HepG2 (cell line): ENCODE measurements around the gene C1orf50. TPM values are rescaled to one million over a fixed set of nuclear protein-coding genes. Genes with fewer than 3 reads are reported as not detected.
A peak's percentile ranks its signal among the peaks of the same experiment; 100 is the strongest.

Source experiments
- AHR ChIP-seq: IDR thresholded peaks from 2 replicates; pipeline ENCODE4 v1.6.1; 2018; ENCODE audit warnings: missing genetic modification reagents, missing compliant biosample characterization
- FOXM1 ChIP-seq: sonication (generic); formaldehyde crosslinking; IDR thresholded peaks from 2 replicates; pipeline ENCODE4 v1.5.0; 2020; ENCODE audit warnings: missing genetic modification reagents
- FOXO4 ChIP-seq: sonication (generic); formaldehyde crosslinking; conservative IDR thresholded peaks from 2 replicates; pipeline ENCODE4 v1.8.1; 2023; ENCODE audit warnings: missing genetic modification reagents
- HDAC1 ChIP-seq: sonication (generic); formaldehyde crosslinking; IDR thresholded peaks from 2 replicates; pipeline ENCODE4 v1.5.1; 2020; ENCODE audit warnings: mild to moderate bottlenecking, missing genetic modification reagents
- HMG20B ChIP-seq: conservative IDR thresholded peaks from 2 replicates; pipeline ENCODE4 v1.6.1; 2016; ENCODE audit warnings: missing genetic modification reagents, missing compliant biosample characterization
- HNRNPUL1 ChIP-seq: fragments of 200-400 bp; formaldehyde crosslinking; IDR thresholded peaks from 2 replicates; pipeline ENCODE4 v1.6.1; 2017; ENCODE audit warnings: low read depth, mild to moderate bottlenecking, low read length, moderate library complexity
- JARID2 ChIP-seq: sonication (generic); formaldehyde crosslinking; IDR thresholded peaks from 2 replicates; pipeline ENCODE4 v1.8.1; 2023; ENCODE audit warnings: missing genetic modification reagents, inconsistent platforms; ENCODE audit not compliant: insufficient replicate concordance
- NCOR1 ChIP-seq: fragments of 200-600 bp; sonication (generic); IDR thresholded peaks from 2 replicates; pipeline ENCODE4 v1.7.0; 2017; ENCODE audit warnings: antibody characterized with exemption, low read length, borderline replicate concordance
- PHF21A ChIP-seq: sonication (generic); formaldehyde crosslinking; IDR thresholded peaks from 2 replicates; pipeline ENCODE4 v1.5.0; 2020; ENCODE audit warnings: mild to moderate bottlenecking, missing genetic modification reagents
- SMARCE1 ChIP-seq: fragments of 450-650 bp; IDR thresholded peaks from 2 replicates; pipeline ENCODE4 v1.6.1; 2017; ENCODE audit warnings: borderline replicate concordance
- SRF ChIP-seq: IDR thresholded peaks from 2 replicates; pipeline ENCODE4 v1.6.1; 2011; ENCODE audit warnings: mild to moderate bottlenecking, low read depth, low read length, moderate library complexity
- TIGD3 ChIP-seq: sonication (generic); formaldehyde crosslinking; IDR thresholded peaks from 2 replicates; pipeline ENCODE4 v1.5.1; 2020; ENCODE audit warnings: mild to moderate bottlenecking, missing genetic modification reagents, borderline replicate concordance
- ZBTB7B ChIP-seq: sonication (generic); formaldehyde crosslinking; IDR thresholded peaks from 2 replicates; pipeline ENCODE4 v1.4.0; 2020; ENCODE audit warnings: missing genetic modification reagents
- ZFP82 ChIP-seq: sonication (generic); formaldehyde crosslinking; IDR thresholded peaks from 2 replicates; pipeline ENCODE4 v1.5.1; 2020; ENCODE audit warnings: mild to moderate bottlenecking, missing genetic modification reagents, borderline replicate concordance
- ZNF225 ChIP-seq: sonication (generic); formaldehyde crosslinking; IDR thresholded peaks from 2 replicates; pipeline ENCODE4 v1.4.0; 2020; ENCODE audit warnings: mild to moderate bottlenecking, missing genetic modification reagents
- ZNF605 ChIP-seq: sonication (generic); formaldehyde crosslinking; IDR thresholded peaks from 2 replicates; pipeline ENCODE4 v1.8.0; 2022; ENCODE audit warnings: mild to moderate bottlenecking, missing genetic modification reagents
- polyA plus RNA-seq, 8 experiments: library from polyadenylated mRNA; depleted of rRNA in 3 of 8; stranded (reverse) in 7 of 8; unstranded in 1 of 8; fragments of >200 nt; fragmentation: Illumina TruSeq in 4 of 8; extraction: Trizol in 4 of 8; gene quantifications; 2 replicates each; pipeline versions ENCODE4 v1.2.1 to v1.2.3, GENCODE V29; 2011 to 2016; ENCODE audit warnings: low read depth in 4 of 8, missing spikeins in 1 of 8, mixed read lengths in 1 of 8; ENCODE audit not compliant: insufficient read depth in 1 of 8
- total RNA-seq, 5 experiments: library from RNA; depleted of rRNA; stranded (reverse); fragments of >200 nt; fragmentation: Illumina TruSeq; extraction: Trizol; gene quantifications; 2 replicates each; pipeline ENCODE4 v1.2.3, GENCODE V29; 2016; ENCODE audit warnings: low read depth in 1 of 5
- TF ChIP-seq, protein P1 (sequence below): sonication (generic); formaldehyde crosslinking; IDR thresholded peaks from 2 replicates; pipeline ENCODE4 v1.4.0; 2020; ENCODE audit warnings: missing genetic modification reagents
- TF ChIP-seq, protein P2 (sequence below): sonication (generic); formaldehyde crosslinking; IDR thresholded peaks from 2 replicates; pipeline ENCODE4 v1.5.0; 2020; ENCODE audit warnings: mild to moderate bottlenecking, missing genetic modification reagents
- TF ChIP-seq, protein P3 (sequence below): sonication (generic); formaldehyde crosslinking; IDR thresholded peaks from 2 replicates; pipeline ENCODE4 v1.8.1; 2022; ENCODE audit warnings: low read depth, mild to moderate bottlenecking, missing genetic modification reagents

The C1orf50 gene
- total and polyA plus RNA-seq, 2 of the 13 experiments (the other 11 are each of a cell fraction or from before 2014, with no cell fraction given), result 4.3 to 4.8 TPM

GRCh38 chr1:42739753-42740700, 27.0 kb upstream of the C1orf50 start, which contains the start of gene CLDN19 (continued):
- TF ChIP-seq, protein P1, sequence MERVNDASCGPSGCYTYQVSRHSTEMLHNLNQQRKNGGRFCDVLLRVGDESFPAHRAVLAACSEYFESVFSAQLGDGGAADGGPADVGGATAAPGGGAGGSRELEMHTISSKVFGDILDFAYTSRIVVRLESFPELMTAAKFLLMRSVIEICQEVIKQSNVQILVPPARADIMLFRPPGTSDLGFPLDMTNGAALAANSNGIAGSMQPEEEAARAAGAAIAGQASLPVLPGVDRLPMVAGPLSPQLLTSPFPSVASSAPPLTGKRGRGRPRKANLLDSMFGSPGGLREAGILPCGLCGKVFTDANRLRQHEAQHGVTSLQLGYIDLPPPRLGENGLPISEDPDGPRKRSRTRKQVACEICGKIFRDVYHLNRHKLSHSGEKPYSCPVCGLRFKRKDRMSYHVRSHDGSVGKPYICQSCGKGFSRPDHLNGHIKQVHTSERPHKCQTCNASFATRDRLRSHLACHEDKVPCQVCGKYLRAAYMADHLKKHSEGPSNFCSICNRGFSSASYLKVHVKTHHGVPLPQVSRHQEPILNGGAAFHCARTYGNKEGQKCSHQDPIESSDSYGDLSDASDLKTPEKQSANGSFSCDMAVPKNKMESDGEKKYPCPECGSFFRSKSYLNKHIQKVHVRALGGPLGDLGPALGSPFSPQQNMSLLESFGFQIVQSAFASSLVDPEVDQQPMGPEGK (CRISPR knock-in tag), result peak; percentile 93
- TF ChIP-seq NCOR1, result no peak; the same call in 1 of the 2 replicates
- no peak for TF ChIP-seq FOXM1 (CRISPR knock-in tag)
- TF ChIP-seq SMARCE1, result no peak
- TF ChIP-seq JARID2 (CRISPR knock-in tag), result no peak
- 0 out of 2 replicates have a peak, but pooled peaks have one; percentile 52 for TF ChIP-seq PHF21A (CRISPR knock-in tag)
- no peak for TF ChIP-seq HMG20B (CRISPR knock-in tag)
- peak; percentile 66; the same call in 1 of the 2 replicates for TF ChIP-seq ZFP82 (CRISPR knock-in tag)
- TF ChIP-seq HDAC1 (CRISPR knock-in tag), result peak; percentile 71
- TF ChIP-seq ZBTB7B (CRISPR knock-in tag), result no peak
- TF ChIP-seq, protein P2, sequence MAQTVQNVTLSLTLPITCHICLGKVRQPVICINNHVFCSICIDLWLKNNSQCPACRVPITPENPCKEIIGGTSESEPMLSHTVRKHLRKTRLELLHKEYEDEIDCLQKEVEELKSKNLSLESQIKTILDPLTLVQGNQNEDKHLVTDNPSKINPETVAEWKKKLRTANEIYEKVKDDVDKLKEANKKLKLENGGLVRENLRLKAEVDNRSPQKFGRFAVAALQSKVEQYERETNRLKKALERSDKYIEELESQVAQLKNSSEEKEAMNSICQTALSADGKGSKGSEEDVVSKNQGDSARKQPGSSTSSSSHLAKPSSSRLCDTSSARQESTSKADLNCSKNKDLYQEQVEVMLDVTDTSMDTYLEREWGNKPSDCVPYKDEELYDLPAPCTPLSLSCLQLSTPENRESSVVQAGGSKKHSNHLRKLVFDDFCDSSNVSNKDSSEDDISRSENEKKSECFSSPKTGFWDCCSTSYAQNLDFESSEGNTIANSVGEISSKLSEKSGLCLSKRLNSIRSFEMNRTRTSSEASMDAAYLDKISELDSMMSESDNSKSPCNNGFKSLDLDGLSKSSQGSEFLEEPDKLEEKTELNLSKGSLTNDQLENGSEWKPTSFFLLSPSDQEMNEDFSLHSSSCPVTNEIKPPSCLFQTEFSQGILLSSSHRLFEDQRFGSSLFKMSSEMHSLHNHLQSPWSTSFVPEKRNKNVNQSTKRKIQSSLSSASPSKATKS (CRISPR knock-in tag), result no peak
- TF ChIP-seq TIGD3, result no peak
- TF ChIP-seq HNRNPUL1, result no peak
- TF ChIP-seq, protein P3, sequence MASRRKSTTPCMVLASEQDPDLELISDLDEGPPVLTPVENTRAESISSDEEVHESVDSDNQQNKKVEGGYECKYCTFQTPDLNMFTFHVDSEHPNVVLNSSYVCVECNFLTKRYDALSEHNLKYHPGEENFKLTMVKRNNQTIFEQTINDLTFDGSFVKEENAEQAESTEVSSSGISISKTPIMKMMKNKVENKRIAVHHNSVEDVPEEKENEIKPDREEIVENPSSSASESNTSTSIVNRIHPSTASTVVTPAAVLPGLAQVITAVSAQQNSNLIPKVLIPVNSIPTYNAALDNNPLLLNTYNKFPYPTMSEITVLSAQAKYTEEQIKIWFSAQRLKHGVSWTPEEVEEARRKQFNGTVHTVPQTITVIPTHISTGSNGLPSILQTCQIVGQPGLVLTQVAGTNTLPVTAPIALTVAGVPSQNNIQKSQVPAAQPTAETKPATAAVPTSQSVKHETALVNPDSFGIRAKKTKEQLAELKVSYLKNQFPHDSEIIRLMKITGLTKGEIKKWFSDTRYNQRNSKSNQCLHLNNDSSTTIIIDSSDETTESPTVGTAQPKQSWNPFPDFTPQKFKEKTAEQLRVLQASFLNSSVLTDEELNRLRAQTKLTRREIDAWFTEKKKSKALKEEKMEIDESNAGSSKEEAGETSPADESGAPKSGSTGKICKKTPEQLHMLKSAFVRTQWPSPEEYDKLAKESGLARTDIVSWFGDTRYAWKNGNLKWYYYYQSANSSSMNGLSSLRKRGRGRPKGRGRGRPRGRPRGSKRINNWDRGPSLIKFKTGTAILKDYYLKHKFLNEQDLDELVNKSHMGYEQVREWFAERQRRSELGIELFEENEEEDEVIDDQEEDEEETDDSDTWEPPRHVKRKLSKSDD, result no peak
- no peak for TF ChIP-seq SRF
- no peak for TF ChIP-seq AHR (CRISPR knock-in tag)
- TF ChIP-seq FOXO4 (CRISPR knock-in tag), result no peak
- no peak for TF ChIP-seq ZNF225 (CRISPR knock-in tag)
- peak; percentile 46; the same call in 1 of the 2 replicates for TF ChIP-seq ZNF605
